H9 (cell line): ENCODE measurements around the gene CABP4. TPM values are rescaled to one million over a fixed set of nuclear protein-coding genes. Genes with fewer than 3 reads are reported as not detected.

ENCODE experiments used
- DNase-seq: peaks from one replicate; pipeline ENCODE4 v3.0.0-alpha.2; 2017
- H2AFZ ChIP-seq: one replicate; pipeline ENCODE4 v1.6.1; 2013; ENCODE audit warnings: mild to moderate bottlenecking, low read length, control low read depth, moderate library complexity
- H2AK5ac ChIP-seq: 2 replicates; pipeline ENCODE4 v1.6.1; 2013; ENCODE audit warnings: low read length, control low read depth, mixed read lengths; ENCODE audit not compliant: insufficient read length
- H2BK120ac ChIP-seq: one replicate; pipeline ENCODE4 v1.6.1; 2013; ENCODE audit warnings: low read depth, mild to moderate bottlenecking, low read length, control low read depth, inconsistent platforms; ENCODE audit not compliant: poor library complexity, severe bottlenecking
- H2BK12ac ChIP-seq: 2 replicates; pipeline ENCODE4 v1.6.1; 2013; ENCODE audit warnings: low read length, control low read depth, mixed read lengths, low read depth; ENCODE audit not compliant: insufficient read length
- H2BK15ac ChIP-seq: 2 replicates; pipeline ENCODE4 v1.6.1; 2013; ENCODE audit warnings: low read depth, low read length, control low read depth
- H2BK20ac ChIP-seq: one replicate; pipeline ENCODE4 v1.6.1; 2013; ENCODE audit warnings: low read depth, mild to moderate bottlenecking, low read length, control low read depth, inconsistent platforms; ENCODE audit not compliant: poor library complexity, severe bottlenecking
- H2BK5ac ChIP-seq: 2 replicates; pipeline ENCODE4 v1.6.1; 2013; ENCODE audit warnings: low read length, control low read depth, mixed read lengths; ENCODE audit not compliant: insufficient read length
- H3K14ac ChIP-seq: 2 replicates; pipeline ENCODE4 v1.6.1; 2013; ENCODE audit warnings: low read length, control low read depth; ENCODE audit not compliant: insufficient read depth
- H3K18ac ChIP-seq: 2 replicates; pipeline ENCODE4 v1.6.1; 2013; ENCODE audit warnings: low read depth, mild to moderate bottlenecking, mixed read lengths, low read length, control low read depth; ENCODE audit not compliant: insufficient read length
- H3K23ac ChIP-seq: 2 replicates; pipeline ENCODE4 v1.6.1; 2013; ENCODE audit warnings: low read length, control low read depth, mixed read lengths, low read depth; ENCODE audit not compliant: insufficient read length
- H3K23me2 ChIP-seq: 2 replicates; pipeline ENCODE4 v1.6.1; 2013; ENCODE audit warnings: low read depth, mild to moderate bottlenecking, mixed read lengths, low read length, control low read depth; ENCODE audit not compliant: insufficient read length, poor library complexity, severe bottlenecking
- H3K27ac ChIP-seq: 2 replicates; pipeline ENCODE4 v1.5.1; 2013; ENCODE audit warnings: low read length, control low read depth, mixed read lengths, low read depth; ENCODE audit not compliant: insufficient read length
- H3K27me3 ChIP-seq: 2 replicates; pipeline ENCODE4 v1.6.1; 2013; ENCODE audit warnings: low read length, control low read depth, inconsistent platforms; ENCODE audit not compliant: insufficient read depth
- H3K4ac ChIP-seq: 2 replicates; pipeline ENCODE4 v1.6.1; 2013; ENCODE audit warnings: low read depth, mild to moderate bottlenecking, control low read depth, inconsistent platforms, low read length, moderate library complexity
- H3K4me1 ChIP-seq: 2 replicates; pipeline ENCODE4 v1.6.1; 2013; ENCODE audit warnings: low read length, control low read depth, inconsistent platforms; ENCODE audit not compliant: insufficient read depth
- H3K4me2 ChIP-seq: 2 replicates; pipeline ENCODE4 v1.6.1; 2013; ENCODE audit warnings: low read length, control low read depth, mixed read lengths; ENCODE audit not compliant: insufficient read length, insufficient read depth
- H3K56ac ChIP-seq: 2 replicates; pipeline ENCODE4 v1.6.1; 2013; ENCODE audit warnings: low read depth, mild to moderate bottlenecking, mixed read lengths, low read length, control low read depth; ENCODE audit not compliant: insufficient read length
- H3K79me1 ChIP-seq: 2 replicates; pipeline ENCODE4 v1.6.1; 2013; ENCODE audit warnings: low read depth, mild to moderate bottlenecking, moderate library complexity, low read length, control low read depth, inconsistent platforms; ENCODE audit not compliant: insufficient read depth, poor library complexity, severe bottlenecking
- H3K79me2 ChIP-seq: 2 replicates; pipeline ENCODE4 v1.6.1; 2013; ENCODE audit warnings: low read length, control low read depth, inconsistent platforms; ENCODE audit not compliant: insufficient read depth
- H3K9ac ChIP-seq: 2 replicates; pipeline ENCODE4 v1.6.1; 2013; ENCODE audit warnings: low read length, control low read depth, mixed read lengths; ENCODE audit not compliant: insufficient read length; ENCODE audit errors: extremely low read depth
- H3K9me3 ChIP-seq: one replicate; pipeline ENCODE4 v1.6.1; 2013; ENCODE audit warnings: low read depth, low read length, inconsistent platforms; ENCODE audit not compliant: control insufficient read depth
- H3T11ph ChIP-seq: one replicate; pipeline ENCODE4 v1.6.1; 2013; ENCODE audit warnings: mild to moderate bottlenecking, low read length, control low read depth, inconsistent platforms
- H4K20me1 ChIP-seq: one replicate; pipeline ENCODE4 v1.6.1; 2013; ENCODE audit not compliant: control insufficient read depth, insufficient read length, insufficient read depth
- H4K5ac ChIP-seq: 2 replicates; pipeline ENCODE4 v1.6.1; 2013; ENCODE audit warnings: low read depth, mild to moderate bottlenecking, mixed read lengths, low read length, control low read depth; ENCODE audit not compliant: insufficient read length
- H4K8ac ChIP-seq: replicated peaks from 2 replicates; pipeline ENCODE4 v1.6.1; 2013; ENCODE audit warnings: low read length, control low read depth, mixed read lengths, low read depth; ENCODE audit not compliant: insufficient read length
- H4K91ac ChIP-seq: 2 replicates; pipeline ENCODE4 v1.6.1; 2013; ENCODE audit warnings: low read depth, mild to moderate bottlenecking, moderate library complexity, mixed read lengths, low read length, control low read depth; ENCODE audit not compliant: insufficient read length
- H3K27ac Mint-ChIP-seq, 3 experiments: 2 replicates in 2 of 3; 3 replicates in 1 of 3; pipeline ENCODE4 v1.8.0; 2020 to 2021; ENCODE audit warnings: mixed read lengths in 3 of 3, mild to moderate bottlenecking in 1 of 3, moderate library complexity in 1 of 3
- H3K27me3 Mint-ChIP-seq: 2 replicates; pipeline ENCODE4 v1.8.0; 2021; ENCODE audit warnings: low read depth, mild to moderate bottlenecking, moderate library complexity, mixed read lengths
- H3K36me3 Mint-ChIP-seq, 3 experiments: 2 replicates in 2 of 3; 3 replicates in 1 of 3; pipeline ENCODE4 v1.8.0; 2020 to 2021; ENCODE audit warnings: low read depth in 3 of 3, mixed read lengths in 3 of 3; ENCODE audit not compliant: insufficient read depth in 1 of 3
- H3K4me1 Mint-ChIP-seq, 2 experiments: 2 replicates each; pipeline ENCODE4 v1.8.0; 2020; ENCODE audit warnings: mixed read lengths in 2 of 2
- H3K4me3 Mint-ChIP-seq, 2 experiments: 2 replicates in 1 of 2; 3 replicates in 1 of 2; pipeline ENCODE4 v1.8.0; 2020 to 2021; ENCODE audit warnings: mild to moderate bottlenecking in 2 of 2, mixed read lengths in 2 of 2, moderate library complexity in 1 of 2
- H3K9me3 Mint-ChIP-seq, 2 experiments: 2 replicates in 1 of 2; 3 replicates in 1 of 2; pipeline ENCODE4 v1.8.0; 2020; ENCODE audit warnings: mild to moderate bottlenecking in 2 of 2, mixed read lengths in 2 of 2, moderate library complexity in 1 of 2
- whole genome bisulfite sequencing: extraction: QIAGEN DNeasy Blood & Tissue Kit; methylation state at CpG from one replicate; pipeline ENCODE4 v1.1.7; 2013; ENCODE audit warnings: missing lambda C conversion rate, low lambda C conversion rate, mixed read lengths; ENCODE audit not compliant: insufficient read length; ENCODE audit errors: extremely low coverage; 5-methylcytosine and 5-hydroxymethylcytosine counted together
- total RNA-seq: library from RNA; stranded (reverse); gene quantifications from 2 replicates; pipeline ENCODE4 v1.2.1, GENCODE V29; 2021
- TF ChIP-seq, protein P1 (sequence below): fragments of 200-600 bp; sonication (generic); conservative IDR thresholded peaks from 3 replicates; pipeline ENCODE4 v1.8.0; 2021; ENCODE audit warnings: antibody characterized with exemption, mild to moderate bottlenecking

CABP4 gene
- total RNA-seq, 1 experiment from 2014 or later = not detected

- Histone ChIP-seq H2AK5ac (no peak overlapping the region), H3K18ac (no peak overlapping the region), H3K23ac (no peak overlapping the region), H2BK12ac (no peak overlapping the region), H3K56ac (no peak overlapping the region), H3K4me1 (no peaks in the 10 kb centered on the region), H3K27me3 (no peaks in the 10 kb centered on the region), H3K4me2 (no peak overlapping the region), H3K27ac (no peak overlapping the region), H3K23me2 (peaks cover 12% of the 10 kb centered on the region), H2BK5ac (no peak overlapping the region), H3K14ac (no peak overlapping the region), H4K91ac (no peak overlapping the region), H2BK120ac (no peak overlapping the region), H2BK15ac (no peak overlapping the region), H2AFZ (no peak overlapping the region), H2BK20ac (no peak overlapping the region), H4K5ac (no peak overlapping the region), H3K79me1 (no peaks in the 10 kb centered on the region), H4K20me1 (no peaks in the 10 kb centered on the region), H3K4ac (no peak overlapping the region), H3K9ac (no peak overlapping the region), H4K8ac (no peak overlapping the region), H3K9me3 (no peaks in the 10 kb centered on the region), H3K79me2 (no peaks in the 10 kb centered on the region), H3T11ph (no peak overlapping the region)
- Mint-ChIP-seq H3K9me3 (no peaks in the 10 kb centered on the region), H3K4me1 (peaks cover under 1 to 10% of the 10 kb centered on the region in 2 experiments), H3K27me3 (peaks cover 10% of the 10 kb centered on the region), H3K4me3 (no peak overlapping the region), H3K27ac (no peak overlapping the region), H3K36me3 (peaks cover 5 to 23% (median 10%) of the 10 kb centered on the region in 3 experiments)
- TF ChIP-seq, protein P1, sequence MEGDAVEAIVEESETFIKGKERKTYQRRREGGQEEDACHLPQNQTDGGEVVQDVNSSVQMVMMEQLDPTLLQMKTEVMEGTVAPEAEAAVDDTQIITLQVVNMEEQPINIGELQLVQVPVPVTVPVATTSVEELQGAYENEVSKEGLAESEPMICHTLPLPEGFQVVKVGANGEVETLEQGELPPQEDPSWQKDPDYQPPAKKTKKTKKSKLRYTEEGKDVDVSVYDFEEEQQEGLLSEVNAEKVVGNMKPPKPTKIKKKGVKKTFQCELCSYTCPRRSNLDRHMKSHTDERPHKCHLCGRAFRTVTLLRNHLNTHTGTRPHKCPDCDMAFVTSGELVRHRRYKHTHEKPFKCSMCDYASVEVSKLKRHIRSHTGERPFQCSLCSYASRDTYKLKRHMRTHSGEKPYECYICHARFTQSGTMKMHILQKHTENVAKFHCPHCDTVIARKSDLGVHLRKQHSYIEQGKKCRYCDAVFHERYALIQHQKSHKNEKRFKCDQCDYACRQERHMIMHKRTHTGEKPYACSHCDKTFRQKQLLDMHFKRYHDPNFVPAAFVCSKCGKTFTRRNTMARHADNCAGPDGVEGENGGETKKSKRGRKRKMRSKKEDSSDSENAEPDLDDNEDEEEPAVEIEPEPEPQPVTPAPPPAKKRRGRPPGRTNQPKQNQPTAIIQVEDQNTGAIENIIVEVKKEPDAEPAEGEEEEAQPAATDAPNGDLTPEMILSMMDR = no peak
- no peak for DNase-seq
- no CpG with 5 or more reads among the region's 1 CpG for WGBS
These were observed 45.3 kb downstream of the CABP4 start for GRCh38 chr11:67500484-67500821.
